SU-DHL-6 (cell line): ENCODE data around the gene PALLD.

Experiments
- CTCF ChIP-seq: fragments of 200-600 bp; sonication (generic); IDR thresholded peaks from one replicate; pipeline ENCODE4 v1.5.1; 2017; ENCODE audit warnings: antibody characterized with exemption, mild to moderate bottlenecking, low read length, moderate library complexity; ENCODE audit not compliant: insufficient read depth, poor library complexity, severe bottlenecking
- EZH2phosphoT487 ChIP-seq: fragments of 200-600 bp; sonication (generic), shearing (Covaris generic); conservative IDR thresholded peaks from 2 replicates; pipeline ENCODE4 v1.6.1; 2018; ENCODE audit warnings: mild to moderate bottlenecking, antibody characterized with exemption, low read length, moderate library complexity, mixed read lengths

GRCh38 chr4:168612450-168613135, 115.7 kb downstream of the PALLD start:
- TF ChIP-seq CTCF (no peak), EZH2phosphoT487 (no peak)
